ENCODE data around the gene RPL13. TPM values are rescaled to one million over a fixed set of nuclear protein-coding genes. Genes with fewer than 3 reads are reported as not detected.

Gene RPL13
- total and polyA plus RNA-seq, 10 of the 15 experiments (the other 5 are each of a cell fraction or from before 2014, with no cell fraction given), result 386 to 9,428 (median 2,486) TPM

DNA sequence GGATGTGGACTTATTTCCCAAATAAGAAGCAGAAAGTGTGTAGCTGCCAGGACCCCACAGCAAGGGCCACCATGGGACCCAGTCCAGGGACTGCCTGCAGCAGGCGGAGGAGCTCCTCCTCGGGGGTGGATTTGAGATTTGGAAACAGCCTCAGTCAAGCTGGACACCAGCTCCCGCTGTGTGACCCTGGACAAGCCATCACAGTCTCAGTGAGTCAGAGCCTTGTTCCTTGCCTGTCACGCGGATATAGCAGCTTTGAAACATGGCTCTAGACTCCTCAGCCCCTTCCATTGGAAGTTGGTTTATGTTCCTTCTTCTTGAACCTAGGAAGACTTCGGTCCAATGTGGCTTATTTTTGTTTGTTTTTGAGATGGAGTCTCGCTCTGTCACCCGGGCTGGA, 40.5 kb downstream of the RPL13 start (continued):
- TF ChIP-seq, protein P1, sequence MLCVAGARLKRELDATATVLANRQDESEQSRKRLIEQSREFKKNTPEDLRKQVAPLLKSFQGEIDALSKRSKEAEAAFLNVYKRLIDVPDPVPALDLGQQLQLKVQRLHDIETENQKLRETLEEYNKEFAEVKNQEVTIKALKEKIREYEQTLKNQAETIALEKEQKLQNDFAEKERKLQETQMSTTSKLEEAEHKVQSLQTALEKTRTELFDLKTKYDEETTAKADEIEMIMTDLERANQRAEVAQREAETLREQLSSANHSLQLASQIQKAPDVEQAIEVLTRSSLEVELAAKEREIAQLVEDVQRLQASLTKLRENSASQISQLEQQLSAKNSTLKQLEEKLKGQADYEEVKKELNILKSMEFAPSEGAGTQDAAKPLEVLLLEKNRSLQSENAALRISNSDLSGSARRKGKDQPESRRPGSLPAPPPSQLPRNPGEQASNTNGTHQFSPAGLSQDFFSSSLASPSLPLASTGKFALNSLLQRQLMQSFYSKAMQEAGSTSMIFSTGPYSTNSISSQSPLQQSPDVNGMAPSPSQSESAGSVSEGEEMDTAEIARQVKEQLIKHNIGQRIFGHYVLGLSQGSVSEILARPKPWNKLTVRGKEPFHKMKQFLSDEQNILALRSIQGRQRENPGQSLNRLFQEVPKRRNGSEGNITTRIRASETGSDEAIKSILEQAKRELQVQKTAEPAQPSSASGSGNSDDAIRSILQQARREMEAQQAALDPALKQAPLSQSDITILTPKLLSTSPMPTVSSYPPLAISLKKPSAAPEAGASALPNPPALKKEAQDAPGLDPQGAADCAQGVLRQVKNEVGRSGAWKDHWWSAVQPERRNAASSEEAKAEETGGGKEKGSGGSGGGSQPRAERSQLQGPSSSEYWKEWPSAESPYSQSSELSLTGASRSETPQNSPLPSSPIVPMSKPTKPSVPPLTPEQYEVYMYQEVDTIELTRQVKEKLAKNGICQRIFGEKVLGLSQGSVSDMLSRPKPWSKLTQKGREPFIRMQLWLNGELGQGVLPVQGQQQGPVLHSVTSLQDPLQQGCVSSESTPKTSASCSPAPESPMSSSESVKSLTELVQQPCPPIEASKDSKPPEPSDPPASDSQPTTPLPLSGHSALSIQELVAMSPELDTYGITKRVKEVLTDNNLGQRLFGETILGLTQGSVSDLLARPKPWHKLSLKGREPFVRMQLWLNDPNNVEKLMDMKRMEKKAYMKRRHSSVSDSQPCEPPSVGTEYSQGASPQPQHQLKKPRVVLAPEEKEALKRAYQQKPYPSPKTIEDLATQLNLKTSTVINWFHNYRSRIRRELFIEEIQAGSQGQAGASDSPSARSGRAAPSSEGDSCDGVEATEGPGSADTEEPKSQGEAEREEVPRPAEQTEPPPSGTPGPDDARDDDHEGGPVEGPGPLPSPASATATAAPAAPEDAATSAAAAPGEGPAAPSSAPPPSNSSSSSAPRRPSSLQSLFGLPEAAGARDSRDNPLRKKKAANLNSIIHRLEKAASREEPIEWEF (IDR thresholded peaks at IDR 0.05; ENCODE audit: insufficient replicate concordance, low read depth, low read length), result no peak
- TF ChIP-seq STAT3 (IDR thresholded peaks at IDR 0.05; ENCODE audit: low read depth, low read length) (no peak), POLR2AphosphoS5 (IDR thresholded peaks at IDR 0.05; ENCODE audit: low read length) (no peak), BCL11A (IDR thresholded peaks at IDR 0.05; ENCODE audit: low read depth, low read length) (no peak), MTA3 (IDR thresholded peaks at IDR 0.05; ENCODE audit: borderline replicate concordance, low read length) (no peak), EED (IDR thresholded peaks at IDR 0.05; ENCODE audit: low read depth) (no peak), BACH1 (IDR thresholded peaks at IDR 0.05; ENCODE audit: borderline replicate concordance) (no peak), ZZZ3 (IDR thresholded peaks at IDR 0.05; ENCODE audit: control insufficient read depth, insufficient read length, low read depth) (no peak)

DNA sequence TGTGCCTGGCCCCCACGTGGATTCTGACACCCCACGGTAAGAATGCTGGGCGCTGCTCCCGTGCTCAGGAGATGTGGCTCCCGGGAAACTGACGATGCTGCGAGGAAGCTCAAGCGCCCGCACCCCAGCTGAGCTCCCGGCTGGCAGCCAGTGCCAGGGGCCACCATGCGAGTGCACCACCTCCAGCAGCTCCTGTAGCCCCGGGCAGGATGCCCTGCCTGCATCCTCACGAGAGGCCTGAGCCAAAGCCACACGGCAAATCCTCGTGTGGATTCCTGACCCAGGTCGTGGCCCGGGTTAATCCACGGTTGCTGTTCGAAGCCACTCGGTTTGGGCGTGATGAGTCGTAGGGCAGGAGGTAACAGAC, 41.4 kb downstream of the RPL13 start:
- Histone ChIP-seq H3K79me2 (ENCODE audit: control insufficient read depth, insufficient read depth, low read length) (no peaks in the 10 kb centered on the region), H3K36me3 (ENCODE audit: control insufficient read depth in 2 of 2, insufficient read depth in 2 of 2, low read length in 1 of 2) (no peaks in the 10 kb centered on the region), H4K20me1 (ENCODE audit: control insufficient read depth, insufficient read depth) (no peaks in the 10 kb centered on the region), H3K27me3 (replicated peaks in 1 of 2; ENCODE audit: control insufficient read depth in 2 of 2, insufficient read depth in 2 of 2, low read length in 1 of 2) (no peaks in the 10 kb centered on the region), H3K4me2 (ENCODE audit: control insufficient read depth, insufficient read depth) (no peak overlapping the region), H3K9me3 (replicated peaks; ENCODE audit: control insufficient read depth, insufficient read depth, low read length) (no peaks in the 10 kb centered on the region), H3K27ac (ENCODE audit: control insufficient read depth, insufficient read depth) (no peak overlapping the region), H3K9ac (ENCODE audit: control insufficient read depth, insufficient read depth, low read length) (no peak overlapping the region), H2AFZ (ENCODE audit: control insufficient read depth, low read depth, low read length) (no peak overlapping the region), H3K4me3 (no peak overlapping the region), H3K4me1 (ENCODE audit: control insufficient read depth, insufficient read depth, low read length) (no peaks in the 10 kb centered on the region)
- WGBS (ENCODE audit: insufficient coverage, insufficient replicate concordance, low lambda C conversion rate, missing lambda C conversion rate), result 50% methylated on average over 22 of the region's 22 CpGs
- intact Hi-C loops (cut with micrococcal nuclease; ENCODE audit: unreplicated experiment), result no loop called here
- BruUV-seq (replicated peaks), result no TSS peak
- in situ Hi-C loops (cut with MboI), result no loop called here
- POLR2A ChIA-PET, result interaction anchor here (0.7 kb wide), 1 partner anchor 323 kb away, joined by 3 read pairs; no protein-coding TSS in a partner anchor
- DNase-seq (ENCODE audit: low read depth, low spot score) (no peak), FAIRE-seq (no peak), ATAC-seq (no peak)
- RAD21 ChIA-PET (ENCODE audit: unreplicated experiment), result interaction anchor here (0.5 kb wide), 1 partner anchor 363 kb away, joined by 6 read pairs; no protein-coding TSS in a partner anchor
- CTCF ChIA-PET, result interaction anchor here (1.1 to 1.3 kb wide), 3 partner anchors 13 to 39 kb away, joined by 3 to 4 read pairs (median 3); no protein-coding TSS in a partner anchor
- SMC1A ChIA-PET (ENCODE audit: uncharacterized antibody, unreplicated experiment), result interaction anchor here (0.7 kb wide), 1 partner anchor 259 kb away, joined by 3 read pairs; no protein-coding TSS in a partner anchor
- TF ChIP-seq SPI1 (IDR thresholded peaks at IDR 0.05; ENCODE audit: borderline replicate concordance, insufficient read depth, low read depth, low read length), result no peak
- TF ChIP-seq KLF5 (IDR thresholded peaks at IDR 0.05; ENCODE audit: partially characterized antibody), result no peak
- no peak for TF ChIP-seq ZZZ3 (IDR thresholded peaks at IDR 0.05; ENCODE audit: control insufficient read depth, insufficient read length, low read depth)
- TF ChIP-seq PAX8 (IDR thresholded peaks at IDR 0.05), result no peak
- TF ChIP-seq, protein P2, sequence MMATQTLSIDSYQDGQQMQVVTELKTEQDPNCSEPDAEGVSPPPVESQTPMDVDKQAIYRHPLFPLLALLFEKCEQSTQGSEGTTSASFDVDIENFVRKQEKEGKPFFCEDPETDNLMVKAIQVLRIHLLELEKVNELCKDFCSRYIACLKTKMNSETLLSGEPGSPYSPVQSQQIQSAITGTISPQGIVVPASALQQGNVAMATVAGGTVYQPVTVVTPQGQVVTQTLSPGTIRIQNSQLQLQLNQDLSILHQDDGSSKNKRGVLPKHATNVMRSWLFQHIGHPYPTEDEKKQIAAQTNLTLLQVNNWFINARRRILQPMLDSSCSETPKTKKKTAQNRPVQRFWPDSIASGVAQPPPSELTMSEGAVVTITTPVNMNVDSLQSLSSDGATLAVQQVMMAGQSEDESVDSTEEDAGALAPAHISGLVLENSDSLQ (IDR thresholded peaks at IDR 0.05), result no peak
- TF ChIP-seq IKZF2 (IDR thresholded peaks at IDR 0.05), result no peak
- TF ChIP-seq KAT2A (conservative IDR thresholded peaks at IDR 0.05; ENCODE audit: control insufficient read depth, low read depth, low read length), result no peak
- TF ChIP-seq TARDBP (IDR thresholded peaks at IDR 0.05; ENCODE audit: borderline replicate concordance), result no peak
- TF ChIP-seq FOS (IDR thresholded peaks at IDR 0.05; ENCODE audit: borderline replicate concordance, extremely low read depth, insufficient read length), result no peak
